Gastrocnemius medialis (tissue), 4 donors: ENCODE results near the gene MGAT5B.
"Not testable (repeated sequence)": the region's sequence is repeated elsewhere in the genome, so short reads cannot be mapped to it uniquely, and the experiment has no call there.

Source experiments
- CTCF ChIP-seq, 5 experiments: fragments of 450-650 bp in 3 of 5; fragments of 200-600 bp in 2 of 5; sonication (generic) in 2 of 5; IDR thresholded peaks in 4 of 5; conservative IDR thresholded peaks in 1 of 5; 1 replicate in 4 of 5; 2 replicates in 1 of 5; pipeline ENCODE4 v1.5.1; 2016 to 2019; ENCODE audit warnings: antibody characterized with exemption in 5 of 5, mild to moderate bottlenecking in 3 of 5, moderate library complexity in 3 of 5
- POLR2A ChIP-seq, 2 donors: fragments of 450-650 bp; IDR thresholded peaks; one replicate each; pipeline ENCODE4 v1.6.1; 2017; ENCODE audit warnings: antibody characterized with exemption in 2 of 2, mild to moderate bottlenecking in 2 of 2, moderate library complexity in 2 of 2

GRCh38 chr17:76970228-76970627 is 102.0 kb downstream of the MGAT5B start:
- TF ChIP-seq CTCF (IDR thresholded peaks at IDR 0.05 in 4 of 5, conservative IDR thresholded peaks at IDR 0.05 in 1 of 5); POLR2A (IDR thresholded peaks at IDR 0.05): not testable (repeated sequence)
